ENCODE results near the gene CSN1S1.

Gene CSN1S1

DNA sequence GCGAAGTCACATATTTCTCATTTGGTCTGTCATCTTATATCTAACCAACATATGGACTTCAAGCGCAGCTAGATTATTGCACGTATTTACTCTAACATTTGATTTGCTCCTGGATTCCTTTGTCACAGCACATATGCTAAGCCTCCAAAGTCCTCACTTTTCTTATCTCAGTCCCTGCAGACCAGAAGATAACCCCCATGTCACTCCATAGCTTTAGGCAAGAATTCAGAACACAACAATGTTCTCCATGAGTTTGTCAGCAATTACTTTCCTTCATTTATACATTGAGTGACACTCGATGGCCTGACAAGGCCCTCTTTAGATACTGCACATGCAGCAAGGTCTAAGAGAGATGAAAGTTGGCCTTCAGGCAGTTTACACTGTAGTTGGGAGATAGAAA, 60.1 kb downstream of the CSN1S1 start:
- no peak for DNase-seq

DNA sequence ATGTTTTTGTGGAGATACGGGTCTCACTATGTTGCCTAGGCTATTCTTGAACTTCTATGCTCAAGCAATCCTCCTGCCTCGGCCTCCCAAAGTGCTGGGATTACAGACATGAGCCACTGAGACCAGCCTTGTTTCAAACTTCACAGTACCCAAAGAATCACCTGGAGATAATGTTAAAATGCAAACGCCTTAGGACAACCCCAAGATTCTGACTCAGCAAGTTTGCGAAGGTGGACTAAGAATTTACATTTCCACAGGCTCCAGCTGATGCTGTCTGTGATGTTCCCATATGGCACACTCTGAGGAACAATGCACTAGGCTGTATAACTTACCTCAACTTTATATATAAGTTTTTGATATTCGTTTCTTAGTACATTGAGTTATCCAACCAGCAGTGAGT, 63.9 kb downstream of the CSN1S1 start:
- DNase-seq, result no peak

- DNase-seq, result no peak
Observed at GRCh38 chr4:69995526-69996016, 64.7 kb downstream of the CSN1S1 start, which contains the start of gene STATH. Gene STATH, plus strand, starts transcription at chr4:69995966. Its CDS starts 2,472 bp downstream, at chr4:69998438.
